Activated CD8-positive, alpha-beta T cell treated with anti-CD3 and anti-CD28 coated beads, Interleukin-2, amount 10 ng/mL, durations not matched to agents 7 days and 5 days (primary cell): ENCODE results near the gene TAF3. TPM values are rescaled to one million over a fixed set of nuclear protein-coding genes. Genes with fewer than 3 reads are reported as not detected.

Experiments used
- ATAC-seq: fragments of 150-1000 bp; cut with Tn5 transposase; one replicate; pipeline ENCODE4 v1.10.0; 2021; ENCODE audit warnings: moderate library complexity
- CTCF ChIA-PET: fragments of 350-600 bp; sonication (Branson Sonifier 250); formaldehyde crosslinking; loops from one replicate; lab custom pipeline; 2021; ENCODE audit warnings: antibody characterized with exemption; lab: Charles Lee
- POLR2A ChIA-PET: fragments of 350-600 bp; sonication (Branson Sonifier 250); formaldehyde crosslinking; loops from one replicate; lab custom pipeline; 2021; ENCODE audit warnings: antibody characterized with exemption; lab: Charles Lee
- DNase-seq: peaks from one replicate; pipeline ENCODE4 v3.0.0-alpha.2; 2020
- H3K27ac Mint-ChIP-seq: one replicate; pipeline ENCODE4 v1.8.0; 2021; ENCODE audit warnings: mild to moderate bottlenecking, mixed read lengths
- H3K27me3 Mint-ChIP-seq: one replicate; pipeline ENCODE4 v1.8.0; 2021; ENCODE audit warnings: low read depth, mixed read lengths
- H3K36me3 Mint-ChIP-seq: one replicate; pipeline ENCODE4 v1.8.0; 2021; ENCODE audit warnings: low read depth, mixed read lengths
- H3K4me1 Mint-ChIP-seq: one replicate; pipeline ENCODE4 v1.8.0; 2021; ENCODE audit warnings: low read depth, mixed read lengths
- H3K4me3 Mint-ChIP-seq: one replicate; pipeline ENCODE4 v1.8.0; 2021; ENCODE audit warnings: mild to moderate bottlenecking, mixed read lengths
- H3K9me3 Mint-ChIP-seq: one replicate; pipeline ENCODE4 v1.8.0; 2022; ENCODE audit warnings: mixed read lengths; ENCODE audit not compliant: insufficient read depth
- total RNA-seq, 2 experiments: library from RNA; stranded (reverse); gene quantifications; one replicate each; pipeline ENCODE4 v1.2.3, GENCODE V29; 2021

Gene TAF3
- total RNA-seq, 2 experiments from 2014 or later, result 13.7 to 14.6 TPM

- peaks cover 3% of the 10 kb centered on the region for H3K36me3 Mint-ChIP-seq
- H3K27ac Mint-ChIP-seq, result no peak overlapping the region
- no peaks in the 10 kb centered on the region for H3K27me3 Mint-ChIP-seq
- ATAC-seq, result no peak
- ChIA-PET POLR2A (no interaction called here), CTCF (no interaction called here)
- H3K9me3 Mint-ChIP-seq, result no peaks in the 10 kb centered on the region
- peaks cover 4% of the 10 kb centered on the region for H3K4me1 Mint-ChIP-seq
- DNase-seq, result no peak
- no peak overlapping the region for H3K4me3 Mint-ChIP-seq
Observed at GRCh38 chr10:7957591-7957990, 139.3 kb downstream of the TAF3 start.

- POLR2A ChIA-PET, result no interaction called here
- Mint-ChIP-seq H3K9me3 (no peaks in the 10 kb centered on the region), H3K4me1 (peaks cover 4% of the 10 kb centered on the region), H3K27ac (no peak overlapping the region), H3K36me3 (peaks cover 4% of the 10 kb centered on the region), H3K4me3 (no peak overlapping the region), H3K27me3 (no peaks in the 10 kb centered on the region)
- DNase-seq (no peak), ATAC-seq (no peak)
- CTCF ChIA-PET, result no interaction called here
Observed at GRCh38 chr10:7958442-7958841, 140.1 kb downstream of the TAF3 start.

GRCh38 chr10:7960108-7960507, 141.8 kb downstream of the TAF3 start:
- ATAC-seq (no peak), DNase-seq (no peak)
- Mint-ChIP-seq H3K27me3 (no peaks in the 10 kb centered on the region), H3K36me3 (peaks cover 19% of the 10 kb centered on the region), H3K4me3 (no peak overlapping the region), H3K9me3 (no peaks in the 10 kb centered on the region), H3K4me1 (peaks cover 4% of the 10 kb centered on the region), H3K27ac (no peak overlapping the region)
- CTCF ChIA-PET, result interaction anchor here (0.6 kb wide), 1 partner anchor 15 kb away, joined by 3 read pairs; no protein-coding TSS in a partner anchor
- POLR2A ChIA-PET, result no interaction called here

GRCh38 chr10:7962592-7962991, 144.3 kb downstream of the TAF3 start:
- ATAC-seq (no peak), DNase-seq (no peak)
- H3K36me3 Mint-ChIP-seq, result peaks cover 25% of the 10 kb centered on the region
- no peaks in the 10 kb centered on the region for H3K4me1 Mint-ChIP-seq
- no peak overlapping the region for H3K27ac Mint-ChIP-seq
- no peak overlapping the region for H3K4me3 Mint-ChIP-seq
- ChIA-PET CTCF (interaction anchor here (1.2 kb wide), 1 partner anchor 9 kb away, joined by 3 read pairs; no protein-coding TSS in a partner anchor), POLR2A (no interaction called here)
- H3K9me3 Mint-ChIP-seq, result no peaks in the 10 kb centered on the region
- no peaks in the 10 kb centered on the region for H3K27me3 Mint-ChIP-seq

GRCh38 chr10:7965457-7965856, 147.2 kb downstream of the TAF3 start:
- CTCF ChIA-PET, result no interaction called here
- Mint-ChIP-seq H3K4me1 (no peaks in the 10 kb centered on the region), H3K27me3 (no peaks in the 10 kb centered on the region), H3K4me3 (no peak overlapping the region), H3K9me3 (no peaks in the 10 kb centered on the region), H3K27ac (no peak overlapping the region), H3K36me3 (peaks cover 29% of the 10 kb centered on the region)
- no peak for DNase-seq
- ATAC-seq, result no peak
- POLR2A ChIA-PET, result no interaction called here

GRCh38 chr10:7967035-7967434, 148.7 kb downstream of the TAF3 start:
- no peak for ATAC-seq
- H3K36me3 Mint-ChIP-seq, result peaks cover 29% of the 10 kb centered on the region

GRCh38 chr10:7968510-7969112, 150.3 kb downstream of the TAF3 start:
- Mint-ChIP-seq H3K9me3 (no peaks in the 10 kb centered on the region), H3K27me3 (no peaks in the 10 kb centered on the region), H3K4me3 (no peak overlapping the region), H3K36me3 (peaks cover 27% of the 10 kb centered on the region), H3K27ac (no peak overlapping the region), H3K4me1 (no peaks in the 10 kb centered on the region)
- DNase-seq, result no peak
- ChIA-PET POLR2A (no interaction called here), CTCF (no interaction called here)
- ATAC-seq, result no peak

More at GRCh38 chr10:7967035-7967434, 148.7 kb downstream of the TAF3 start:
- no peak for DNase-seq
- Mint-ChIP-seq H3K4me1 (no peaks in the 10 kb centered on the region), H3K9me3 (no peaks in the 10 kb centered on the region), H3K4me3 (no peak overlapping the region), H3K27ac (no peak overlapping the region), H3K27me3 (no peaks in the 10 kb centered on the region)
- ChIA-PET POLR2A (no interaction called here), CTCF (no interaction called here)

GRCh38 chr10:7969623-7970022, 151.3 kb downstream of the TAF3 start:
- H3K27ac Mint-ChIP-seq, result no peak overlapping the region
- no peaks in the 10 kb centered on the region for H3K27me3 Mint-ChIP-seq
- no peak overlapping the region for H3K4me3 Mint-ChIP-seq
- DNase-seq, result no peak
- no peaks in the 10 kb centered on the region for H3K9me3 Mint-ChIP-seq
- ChIA-PET CTCF (no interaction called here), POLR2A (no interaction called here)
- no peaks in the 10 kb centered on the region for H3K4me1 Mint-ChIP-seq
- no peak for ATAC-seq
- peaks cover 21% of the 10 kb centered on the region for H3K36me3 Mint-ChIP-seq

GRCh38 chr10:7971949-7972348, 153.6 kb downstream of the TAF3 start:
- POLR2A ChIA-PET, result no interaction called here
- ATAC-seq (no peak), DNase-seq (no peak)
- H3K9me3 Mint-ChIP-seq, result no peaks in the 10 kb centered on the region
- no peaks in the 10 kb centered on the region for H3K27me3 Mint-ChIP-seq
- no peak overlapping the region for H3K4me3 Mint-ChIP-seq
- peaks cover 11% of the 10 kb centered on the region for H3K36me3 Mint-ChIP-seq
- CTCF ChIA-PET, result interaction anchor here (0.9 kb wide), 1 partner anchor 8 kb away, joined by 3 read pairs; no protein-coding TSS in a partner anchor
- no peaks in the 10 kb centered on the region for H3K4me1 Mint-ChIP-seq
- no peak overlapping the region for H3K27ac Mint-ChIP-seq

GRCh38 chr10:7972367-7972766, 154.1 kb downstream of the TAF3 start:
- Mint-ChIP-seq H3K27me3 (no peaks in the 10 kb centered on the region), H3K36me3 (peaks cover 11% of the 10 kb centered on the region), H3K4me3 (no peak overlapping the region), H3K4me1 (no peaks in the 10 kb centered on the region), H3K27ac (no peak overlapping the region), H3K9me3 (no peaks in the 10 kb centered on the region)
- CTCF ChIA-PET, result no interaction called here
- no peak for ATAC-seq
- POLR2A ChIA-PET, result no interaction called here
- DNase-seq, result no peak

GRCh38 chr10:7980196-7980595, 161.9 kb downstream of the TAF3 start:
- Mint-ChIP-seq H3K4me3 (no peak overlapping the region), H3K4me1 (no peaks in the 10 kb centered on the region), H3K9me3 (no peaks in the 10 kb centered on the region), H3K27ac (no peak overlapping the region), H3K27me3 (no peaks in the 10 kb centered on the region), H3K36me3 (peaks cover 20% of the 10 kb centered on the region)
- ChIA-PET POLR2A (no interaction called here), CTCF (interaction anchor here (0.7 to 0.9 kb wide), 2 partner anchors 9 to 329 kb away, joined by 3 read pairs; no protein-coding TSS in a partner anchor)
- no peak for DNase-seq
- ATAC-seq, result no peak

- peaks cover 17% of the 10 kb centered on the region for H3K36me3 Mint-ChIP-seq
Observed at GRCh38 chr10:7982727-7983126, 164.4 kb downstream of the TAF3 start.

GRCh38 chr10:7984325-7984724, 166.0 kb downstream of the TAF3 start:
- H3K27ac Mint-ChIP-seq, result no peak overlapping the region
- peaks cover 13% of the 10 kb centered on the region for H3K36me3 Mint-ChIP-seq
- ChIA-PET CTCF (no interaction called here), POLR2A (no interaction called here)
- H3K27me3 Mint-ChIP-seq, result no peaks in the 10 kb centered on the region
- ATAC-seq (no peak), DNase-seq (no peak)
- H3K9me3 Mint-ChIP-seq, result no peaks in the 10 kb centered on the region
- no peak overlapping the region for H3K4me3 Mint-ChIP-seq
- H3K4me1 Mint-ChIP-seq, result no peaks in the 10 kb centered on the region

More at GRCh38 chr10:7982727-7983126, 164.4 kb downstream of the TAF3 start:
- H3K9me3 Mint-ChIP-seq, result no peaks in the 10 kb centered on the region
- H3K27me3 Mint-ChIP-seq, result no peaks in the 10 kb centered on the region
- CTCF ChIA-PET, result no interaction called here
- ATAC-seq (no peak), DNase-seq (no peak)
- POLR2A ChIA-PET, result no interaction called here
- no peak overlapping the region for H3K4me3 Mint-ChIP-seq
- no peaks in the 10 kb centered on the region for H3K4me1 Mint-ChIP-seq
- no peak overlapping the region for H3K27ac Mint-ChIP-seq
